ENCODE results near the gene PITPNC1. TPM values are rescaled to one million over a fixed set of nuclear protein-coding genes. Genes with fewer than 3 reads are reported as not detected.
"Not testable (repeated sequence)": the region's sequence is repeated elsewhere in the genome, so short reads cannot be mapped to it uniquely, and the experiment has no call there.

PITPNC1 gene
- total RNA-seq, 4 donors from 2014 or later = 2.3 to 8.6 (median 4.3) TPM

- DNase-seq (no peak), ATAC-seq (no peak)
- TF ChIP-seq CTCF (IDR thresholded peaks at IDR 0.05 in 4 of 5, conservative IDR thresholded peaks at IDR 0.05 in 1 of 5) = no peak
- TF ChIP-seq POLR2A (IDR thresholded peaks at IDR 0.05) = no peak
- intact Hi-C loops (cut with DNase I; ENCODE audit: low total_unique reads) = no loop called here
- no peaks in the 10 kb centered on the region for H3K9me3 ChIP-seq
- H3K36me3 ChIP-seq = no peaks in the 10 kb centered on the region
- H3K27me3 ChIP-seq = no peaks in the 10 kb centered on the region
- peak overlapping the region in 2 of 4 donors; percentile 35 to 45 for H3K27ac ChIP-seq
- H3K4me3 ChIP-seq = no peak overlapping the region
- peaks cover 13 to 16% of the 10 kb centered on the region in 2 donors for H3K4me1 ChIP-seq
- in situ Hi-C loops (cut with MboI; ENCODE audit: low sequenced_read_pairs in 4 of 4) = no loop called here
Observed at GRCh38 chr17:67401598-67402504, 24.8 kb downstream of the PITPNC1 start.

GRCh38 chr17:67403065-67403464, 26.0 kb downstream of the PITPNC1 start:
- in situ Hi-C loops (cut with MboI; ENCODE audit: low sequenced_read_pairs in 4 of 4) = no loop called here
- Histone ChIP-seq H3K27ac (no peak overlapping the region), H3K36me3 (no peaks in the 10 kb centered on the region), H3K4me3 (no peak overlapping the region), H3K4me1 (peaks cover 13 to 16% of the 10 kb centered on the region in 2 donors), H3K27me3 (no peaks in the 10 kb centered on the region), H3K9me3 (no peaks in the 10 kb centered on the region)
- no peak for ATAC-seq
- no peak for TF ChIP-seq POLR2A (IDR thresholded peaks at IDR 0.05)
- TF ChIP-seq CTCF (IDR thresholded peaks at IDR 0.05 in 4 of 5, conservative IDR thresholded peaks at IDR 0.05 in 1 of 5) = no peak
- DNase-seq = no peak
- intact Hi-C loops (cut with DNase I; ENCODE audit: low total_unique reads) = no loop called here

GRCh38 chr17:67403483-67403882, 26.4 kb downstream of the PITPNC1 start:
- H3K27ac ChIP-seq = no peak overlapping the region
- TF ChIP-seq CTCF (IDR thresholded peaks at IDR 0.05 in 4 of 5, conservative IDR thresholded peaks at IDR 0.05 in 1 of 5) = no peak
- no peak for TF ChIP-seq POLR2A (IDR thresholded peaks at IDR 0.05)
- DNase-seq (no peak), ATAC-seq (no peak)
- H3K36me3 ChIP-seq = no peaks in the 10 kb centered on the region
- peaks cover 13 to 16% of the 10 kb centered on the region in 2 donors for H3K4me1 ChIP-seq
- no peaks in the 10 kb centered on the region for H3K27me3 ChIP-seq
- intact Hi-C loops (cut with DNase I; ENCODE audit: low total_unique reads) (no loop called here), in situ Hi-C loops (cut with MboI; ENCODE audit: low sequenced_read_pairs in 4 of 4) (no loop called here)
- H3K9me3 ChIP-seq = no peaks in the 10 kb centered on the region
- H3K4me3 ChIP-seq = no peak overlapping the region

GRCh38 chr17:67408455-67408830, 31.4 kb downstream of the PITPNC1 start:
- H3K36me3 ChIP-seq; H3K9me3 ChIP-seq; DNase-seq; in situ Hi-C loops (cut with MboI; ENCODE audit: low sequenced_read_pairs in 4 of 4); H3K4me1 ChIP-seq; intact Hi-C loops (cut with DNase I; ENCODE audit: low total_unique reads); H3K27me3 ChIP-seq; H3K4me3 ChIP-seq; H3K27ac ChIP-seq; ATAC-seq: not testable (repeated sequence)

GRCh38 chr17:67411397-67411796, 34.3 kb downstream of the PITPNC1 start:
- intact Hi-C loops (cut with DNase I; ENCODE audit: low total_unique reads) (no loop called here), in situ Hi-C loops (cut with MboI; ENCODE audit: low sequenced_read_pairs in 4 of 4) (no loop called here)

More at GRCh38 chr17:67411397-67411796, 34.3 kb downstream of the PITPNC1 start:
- H3K9me3 ChIP-seq = no peaks in the 10 kb centered on the region
- no peaks in the 10 kb centered on the region for H3K36me3 ChIP-seq
- H3K4me1 ChIP-seq = no peaks in the 10 kb centered on the region
- no peak overlapping the region for H3K4me3 ChIP-seq
- TF ChIP-seq CTCF (IDR thresholded peaks at IDR 0.05 in 4 of 5, conservative IDR thresholded peaks at IDR 0.05 in 1 of 5) (no peak), POLR2A (IDR thresholded peaks at IDR 0.05) (no peak)
- no peak overlapping the region for H3K27ac ChIP-seq
- ATAC-seq = no peak
- H3K27me3 ChIP-seq = no peaks in the 10 kb centered on the region
- no peak for DNase-seq

Measured in gastrocnemius medialis (tissue), 4 donors.